Activated CD8-positive, alpha-beta memory T cell treated with anti-CD3 and anti-CD28 coated beads, Interleukin-2, amount 50 U/mL, for 1 hour (primary cell): ENCODE measurements around the gene ZNF285.
"Not testable (repeated sequence)": the region's sequence is repeated elsewhere in the genome, so short reads cannot be mapped to it uniquely, and the experiment has no call there.

Source experiments
- DNase-seq: peaks from one replicate; pipeline ENCODE4 v3.0.0-alpha.2; 2020; ENCODE audit errors: extremely low read depth

The ZNF285 gene

GRCh38 chr19:44401139-44402115 lies at the start of gene ZNF285:
Gene ZNF285, minus strand, starts transcription at chr19:44401608. Its CDS starts 4,395 bp downstream, at chr19:44397213.
- DNase-seq = peak; percentile 27

DNA sequence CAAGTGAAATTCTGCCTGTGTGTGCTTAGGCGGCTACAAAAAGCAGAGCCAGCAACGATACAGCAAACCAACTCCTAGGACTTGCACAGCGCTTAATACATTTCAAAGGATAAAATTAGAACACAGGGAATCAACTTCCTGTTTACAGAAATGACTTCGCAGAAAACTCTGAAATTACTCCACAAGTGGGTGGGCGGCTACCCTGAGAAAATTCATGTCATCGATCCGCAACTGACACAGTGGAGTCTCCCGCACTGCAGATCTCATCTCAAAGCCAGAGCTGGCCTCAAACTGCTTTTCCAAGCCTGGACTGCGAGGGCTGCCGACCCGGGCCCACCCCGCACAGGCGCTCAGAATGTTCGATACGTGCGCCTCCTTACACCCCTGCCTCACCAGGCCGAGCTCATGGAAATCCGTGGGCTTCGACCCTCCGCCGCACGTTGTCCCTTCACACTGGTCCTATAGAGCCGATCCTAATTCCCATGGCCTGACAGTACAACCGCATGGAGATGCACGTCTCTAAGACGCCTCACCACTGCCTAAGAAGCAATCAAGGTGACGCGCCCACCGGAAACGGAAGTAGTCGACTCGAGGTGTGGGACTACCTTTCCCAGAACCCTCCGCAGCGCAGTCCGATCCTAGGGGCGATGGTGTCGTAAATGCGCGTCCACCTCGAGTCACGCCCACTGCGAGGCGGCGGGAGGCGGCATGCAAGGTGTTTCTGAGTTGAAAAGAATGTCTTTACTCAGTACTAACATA lies 46.7 kb upstream of the ZNF285 start, which contains the start of gene ZNF229:
ZNF229 (minus strand) TSS at position 557 of the 759 bp plus-strand sequence. CDS start 5,625 bp downstream, outside the sequence.
- DNase-seq = peak; percentile 39

DNA sequence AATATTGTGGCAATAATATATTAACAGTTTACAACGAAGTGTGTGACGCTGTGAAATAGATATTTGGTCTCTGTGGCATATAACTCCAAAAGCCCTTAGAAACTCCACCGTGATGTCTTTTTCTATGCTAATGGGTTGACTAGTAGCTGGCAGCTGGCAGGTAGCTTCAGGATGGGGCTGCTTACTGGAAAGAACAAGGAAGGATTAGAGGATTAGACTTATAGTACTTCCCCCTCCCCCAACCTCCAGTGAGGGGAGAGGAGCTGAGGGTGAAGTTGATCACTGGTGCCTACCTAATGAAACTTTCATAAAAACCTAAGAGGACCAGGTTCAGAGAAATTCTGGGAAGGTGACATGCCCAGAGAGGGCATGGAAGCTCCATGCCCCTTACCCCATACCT lies 37.0 kb upstream of the ZNF285 start:
- no peak for DNase-seq

- DNase-seq = no peak
Measured at GRCh38 chr19:44435441-44435840, 34.0 kb upstream of the ZNF285 start.

GRCh38 chr19:44430956-44431355 lies 29.5 kb upstream of the ZNF285 start:
- DNase-seq = no peak

- DNase-seq = not testable (repeated sequence)
Measured at GRCh38 chr19:44415553-44415952, 14.1 kb upstream of the ZNF285 start.

- not testable (repeated sequence) for DNase-seq
Measured at GRCh38 chr19:44389268-44389667, 12.1 kb downstream of the ZNF285 start.

GRCh38 chr19:44374789-44375188 lies 26.6 kb downstream of the ZNF285 start:
- no peak for DNase-seq

DNA sequence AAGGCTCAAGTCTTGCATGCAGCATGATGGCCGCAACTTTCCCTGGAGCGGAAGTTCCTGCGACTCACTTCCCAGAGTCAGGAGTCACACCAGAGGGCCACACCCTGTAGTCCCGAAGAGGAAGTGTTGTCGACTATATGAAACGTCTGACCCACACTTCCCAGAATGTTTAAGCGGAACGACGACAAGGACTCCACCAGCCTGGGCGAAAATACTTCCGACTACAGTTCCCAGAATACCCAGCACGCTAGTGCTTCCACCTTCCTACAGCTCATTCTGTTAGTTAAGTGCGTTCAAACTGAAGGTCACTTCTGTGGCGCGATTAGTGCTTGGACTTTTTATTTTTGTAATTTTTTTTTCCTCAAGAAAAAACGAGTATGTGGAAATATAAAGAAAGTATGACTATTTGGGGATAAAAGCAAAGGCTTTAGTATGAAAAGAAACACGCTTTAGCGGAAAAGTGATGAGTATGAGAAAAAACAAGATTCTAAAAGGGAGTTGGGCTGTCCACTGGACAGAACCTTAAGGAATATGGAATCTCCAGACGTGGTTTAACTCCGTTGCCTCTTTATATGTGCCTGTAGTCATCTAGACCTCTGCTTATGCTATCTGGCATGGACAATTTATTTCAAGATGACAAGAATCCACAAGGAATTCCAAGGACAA lies 29.5 kb downstream of the ZNF285 start:
- DNase-seq = no peak

DNA sequence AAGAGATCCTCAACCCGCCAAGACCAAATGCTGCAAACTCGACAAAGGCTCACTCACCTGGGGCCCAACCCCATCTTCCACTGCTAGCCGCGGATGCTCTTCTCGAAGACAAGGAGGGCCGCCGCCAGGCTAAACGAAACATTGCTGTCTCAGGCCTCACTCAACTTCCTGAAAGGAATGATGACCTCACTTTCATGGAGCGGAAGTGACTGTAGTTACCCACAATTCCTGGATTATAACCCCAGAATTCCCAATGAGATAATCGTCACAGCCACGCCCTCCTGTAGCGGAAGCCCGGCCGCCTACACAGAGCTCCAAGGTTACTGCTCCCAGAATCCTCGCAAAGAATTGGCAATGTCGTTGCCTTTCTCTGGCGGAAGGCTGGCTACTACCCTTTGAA lies 34.4 kb downstream of the ZNF285 start:
- no peak for DNase-seq

DNA sequence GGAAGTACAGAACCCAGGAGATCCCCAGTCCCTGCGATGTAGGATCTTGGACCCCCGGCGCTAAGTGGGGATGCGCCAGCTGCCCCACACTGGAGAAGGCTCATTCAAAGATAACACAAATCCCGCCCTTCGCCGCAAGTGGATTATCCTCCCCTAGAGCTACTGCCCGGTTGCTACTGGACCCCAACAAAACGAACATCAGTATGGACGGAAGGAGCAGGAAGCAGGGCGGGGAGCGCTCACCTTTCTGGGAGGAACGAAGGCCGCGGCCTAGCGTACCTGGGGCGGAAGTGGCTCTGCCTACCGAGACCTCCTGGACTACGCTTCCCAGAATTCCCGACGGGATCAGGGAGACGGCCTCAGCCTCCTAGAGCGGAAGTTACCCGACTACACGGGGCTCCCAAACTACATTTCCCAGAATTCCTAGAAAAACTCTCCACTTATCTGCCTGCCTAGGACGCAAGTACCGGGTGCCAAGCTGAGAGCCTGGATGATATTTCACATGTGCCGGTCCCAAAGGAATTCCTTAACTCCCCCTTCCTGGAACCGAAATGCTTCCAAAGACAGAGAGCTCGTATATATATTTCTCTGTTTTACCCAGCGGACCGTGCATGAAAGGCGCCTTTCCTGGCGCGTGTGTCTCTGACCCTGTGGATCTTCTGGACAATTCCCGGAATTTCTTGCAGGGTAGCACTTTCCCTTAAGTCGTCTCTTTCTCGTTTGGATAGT lies 44.9 kb downstream of the ZNF285 start, which contains the start of gene ZNF112:
ZNF112 (minus strand) TSS at position 298 of the 729 bp plus-strand sequence. CDS start 16,141 bp downstream, outside the sequence.
- no peak for DNase-seq

DNA sequence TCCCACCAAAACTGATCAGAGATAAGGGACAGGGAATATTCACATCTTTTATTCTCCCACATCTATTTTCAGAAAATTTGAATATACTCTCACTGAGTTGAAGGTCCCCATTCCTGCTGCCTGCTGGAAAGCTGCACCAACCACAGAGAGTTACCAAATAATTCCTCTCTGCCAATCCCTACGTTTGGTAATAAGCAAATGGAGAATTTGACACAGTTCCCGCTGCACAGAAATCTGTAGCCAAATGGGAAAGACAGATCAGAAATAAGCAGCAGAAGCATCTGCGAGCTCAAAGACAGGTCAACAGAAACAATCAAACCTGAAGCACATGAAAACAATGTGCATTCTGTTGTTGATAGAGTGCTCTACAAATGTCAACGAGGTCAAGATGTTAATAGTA lies 54.9 kb downstream of the ZNF285 start:
- no peak for DNase-seq

DNA sequence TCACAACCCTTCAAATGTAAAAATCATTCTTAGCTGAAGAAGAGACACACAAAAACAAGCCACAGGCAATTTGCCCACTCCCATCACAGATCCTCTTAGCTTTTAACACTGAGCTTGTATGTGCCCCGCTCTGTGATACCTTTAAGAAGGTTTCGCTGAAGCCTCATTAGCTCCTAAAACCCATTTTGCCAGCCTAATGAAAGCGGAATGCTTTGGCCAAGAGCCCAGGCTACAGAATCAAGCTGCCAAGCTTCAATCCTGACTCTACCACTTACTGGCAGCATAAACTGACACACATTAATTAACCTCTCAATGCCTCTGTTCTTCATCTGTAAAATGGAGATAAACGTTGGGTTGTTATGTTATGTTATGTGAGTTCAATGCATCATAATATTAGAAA lies 55.4 kb downstream of the ZNF285 start:
- DNase-seq = no peak

DNA sequence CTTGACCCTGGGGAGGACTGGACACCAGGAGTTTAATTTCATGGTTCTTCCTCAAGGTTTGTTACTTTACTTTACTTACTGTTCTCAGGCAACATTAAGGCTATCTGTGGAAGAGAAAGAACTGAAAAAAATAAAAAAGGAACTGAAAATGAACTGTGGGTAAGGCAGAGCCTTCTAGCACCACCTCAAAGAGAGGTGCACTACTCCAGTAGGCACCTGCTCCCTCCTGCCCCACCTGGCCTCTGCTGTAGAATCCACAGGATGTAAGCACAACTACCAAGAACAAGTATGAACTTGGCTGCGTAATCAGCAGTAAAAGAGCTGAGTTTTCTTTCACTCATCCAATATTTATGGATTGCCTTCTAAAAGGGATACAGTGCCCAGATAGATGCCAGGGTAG lies 57.2 kb downstream of the ZNF285 start:
- DNase-seq = no peak

DNA sequence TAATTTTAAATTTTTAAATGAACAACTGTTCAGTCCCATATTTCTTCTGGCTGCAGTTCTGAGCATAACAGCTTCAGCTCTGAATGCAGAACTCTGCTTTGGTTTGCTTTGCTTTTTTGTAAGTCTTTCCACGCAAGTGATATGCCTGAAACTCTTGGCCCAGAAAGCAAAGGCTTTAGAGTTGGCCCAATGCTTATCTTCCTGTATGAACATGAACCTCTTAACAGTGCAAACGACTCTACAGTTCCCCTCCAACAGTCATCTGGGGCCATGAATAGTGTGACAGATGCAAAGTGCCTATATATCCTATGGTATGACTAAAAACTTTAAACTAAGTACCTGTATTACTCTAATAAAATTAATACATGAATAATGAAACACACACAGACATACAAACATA lies 59.6 kb downstream of the ZNF285 start:
- DNase-seq = no peak

DNA sequence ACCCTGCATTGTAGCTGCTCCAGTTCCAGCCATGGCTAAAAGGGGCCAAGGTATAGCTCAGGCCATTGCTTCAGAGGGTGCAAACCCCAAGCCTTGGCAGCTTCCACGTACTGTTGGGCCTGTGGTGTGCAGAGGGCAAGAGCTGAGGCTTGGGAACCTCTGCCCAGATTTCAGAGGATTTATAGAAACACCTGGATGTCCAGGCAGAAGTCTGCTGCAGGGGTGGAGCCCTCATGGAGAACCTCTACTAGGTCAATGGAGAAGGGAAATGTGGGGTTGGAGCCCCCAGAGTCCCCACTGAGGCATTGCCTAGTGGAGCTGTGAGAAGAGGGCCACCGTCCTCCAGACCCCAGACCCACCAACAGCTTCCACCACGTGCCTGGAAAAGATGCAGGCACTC lies 66.8 kb downstream of the ZNF285 start:
- DNase-seq = not testable (repeated sequence)
